ENCODE data around the gene ITGAX.

GRCh38 chr16:31395647-31396046, 40.7 kb downstream of the ITGAX start:
- TF ChIP-seq, protein P1, sequence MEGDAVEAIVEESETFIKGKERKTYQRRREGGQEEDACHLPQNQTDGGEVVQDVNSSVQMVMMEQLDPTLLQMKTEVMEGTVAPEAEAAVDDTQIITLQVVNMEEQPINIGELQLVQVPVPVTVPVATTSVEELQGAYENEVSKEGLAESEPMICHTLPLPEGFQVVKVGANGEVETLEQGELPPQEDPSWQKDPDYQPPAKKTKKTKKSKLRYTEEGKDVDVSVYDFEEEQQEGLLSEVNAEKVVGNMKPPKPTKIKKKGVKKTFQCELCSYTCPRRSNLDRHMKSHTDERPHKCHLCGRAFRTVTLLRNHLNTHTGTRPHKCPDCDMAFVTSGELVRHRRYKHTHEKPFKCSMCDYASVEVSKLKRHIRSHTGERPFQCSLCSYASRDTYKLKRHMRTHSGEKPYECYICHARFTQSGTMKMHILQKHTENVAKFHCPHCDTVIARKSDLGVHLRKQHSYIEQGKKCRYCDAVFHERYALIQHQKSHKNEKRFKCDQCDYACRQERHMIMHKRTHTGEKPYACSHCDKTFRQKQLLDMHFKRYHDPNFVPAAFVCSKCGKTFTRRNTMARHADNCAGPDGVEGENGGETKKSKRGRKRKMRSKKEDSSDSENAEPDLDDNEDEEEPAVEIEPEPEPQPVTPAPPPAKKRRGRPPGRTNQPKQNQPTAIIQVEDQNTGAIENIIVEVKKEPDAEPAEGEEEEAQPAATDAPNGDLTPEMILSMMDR (conservative IDR thresholded peaks at IDR 0.05; ENCODE audit: low read depth in 2 of 2): no peak
- TF ChIP-seq ETS1 (IDR thresholded peaks at IDR 0.05): no peak

All from GM23338 (cell line).